ENCODE data around the gene AUTS2.
"Not testable (repeated sequence)": the region's sequence is repeated elsewhere in the genome, so short reads cannot be mapped to it uniquely, and the experiment has no call there.

AUTS2 gene

GRCh38 chr7:70632400-70632799 is 1034.1 kb downstream of the AUTS2 start:
- no peak for DNase-seq

- no peak for DNase-seq
These were observed 1035.8 kb downstream of the AUTS2 start for GRCh38 chr7:70634071-70634470.

- no peak for DNase-seq
These were observed 1036.4 kb downstream of the AUTS2 start for GRCh38 chr7:70634610-70635068.

- DNase-seq, result no peak
These were observed 1037.4 kb downstream of the AUTS2 start for GRCh38 chr7:70635633-70636032.

- DNase-seq, result no peak
These were observed 1037.9 kb downstream of the AUTS2 start for GRCh38 chr7:70636169-70636568.

GRCh38 chr7:70637726-70638125 is 1039.5 kb downstream of the AUTS2 start:
- DNase-seq, result no peak

GRCh38 chr7:70638158-70639107 is 1040.2 kb downstream of the AUTS2 start:
- DNase-seq, result no peak

- no peak for DNase-seq
These were observed 1042.1 kb downstream of the AUTS2 start for GRCh38 chr7:70640266-70640833.

- DNase-seq, result no peak
These were observed 1043.6 kb downstream of the AUTS2 start for GRCh38 chr7:70641882-70642281.

- DNase-seq, result no peak
These were observed 1047.0 kb downstream of the AUTS2 start for GRCh38 chr7:70645279-70645678.

GRCh38 chr7:70645876-70646351 is 1047.6 kb downstream of the AUTS2 start:
- DNase-seq, result no peak

- DNase-seq, result no peak
These were observed 1048.4 kb downstream of the AUTS2 start for GRCh38 chr7:70646536-70647248.

GRCh38 chr7:70647801-70648498 is 1049.7 kb downstream of the AUTS2 start:
- no peak for DNase-seq

GRCh38 chr7:70648499-70648861 is 1050.2 kb downstream of the AUTS2 start:
- not testable (repeated sequence) for DNase-seq

- no peak for DNase-seq
These were observed 1051.0 kb downstream of the AUTS2 start for GRCh38 chr7:70649323-70649722.

- no peak for DNase-seq
These were observed 1055.9 kb downstream of the AUTS2 start for GRCh38 chr7:70654146-70654545.

GRCh38 chr7:70654979-70655378 is 1056.7 kb downstream of the AUTS2 start:
- DNase-seq, result no peak

GRCh38 chr7:70655694-70656093 is 1057.4 kb downstream of the AUTS2 start:
- no peak for DNase-seq

- no peak for DNase-seq
These were observed 1059.3 kb downstream of the AUTS2 start for GRCh38 chr7:70657571-70657970.

GRCh38 chr7:70657989-70658632 is 1059.8 kb downstream of the AUTS2 start:
- no peak for DNase-seq

- DNase-seq, result no peak
These were observed 1061.0 kb downstream of the AUTS2 start for GRCh38 chr7:70659263-70659662.

GRCh38 chr7:70660154-70660818 is 1062.0 kb downstream of the AUTS2 start:
- DNase-seq, result no peak

Measured in 8988T (cell line).